Regular cardiac myocyte (primary cell): ENCODE results near the gene SOAT1. TPM values are rescaled to one million over a fixed set of nuclear protein-coding genes. Genes with fewer than 3 reads are reported as not detected.

ENCODE experiments used
- total RNA-seq: library from RNA; depleted of rRNA; stranded (reverse); fragments of >200 nt; gene quantifications from 2 replicates; pipeline ENCODE4 v1.2.3, GENCODE V29; 2014

The SOAT1 gene
- 23.8 and 26.2 TPM in 2 replicates for total RNA-seq

DNA sequence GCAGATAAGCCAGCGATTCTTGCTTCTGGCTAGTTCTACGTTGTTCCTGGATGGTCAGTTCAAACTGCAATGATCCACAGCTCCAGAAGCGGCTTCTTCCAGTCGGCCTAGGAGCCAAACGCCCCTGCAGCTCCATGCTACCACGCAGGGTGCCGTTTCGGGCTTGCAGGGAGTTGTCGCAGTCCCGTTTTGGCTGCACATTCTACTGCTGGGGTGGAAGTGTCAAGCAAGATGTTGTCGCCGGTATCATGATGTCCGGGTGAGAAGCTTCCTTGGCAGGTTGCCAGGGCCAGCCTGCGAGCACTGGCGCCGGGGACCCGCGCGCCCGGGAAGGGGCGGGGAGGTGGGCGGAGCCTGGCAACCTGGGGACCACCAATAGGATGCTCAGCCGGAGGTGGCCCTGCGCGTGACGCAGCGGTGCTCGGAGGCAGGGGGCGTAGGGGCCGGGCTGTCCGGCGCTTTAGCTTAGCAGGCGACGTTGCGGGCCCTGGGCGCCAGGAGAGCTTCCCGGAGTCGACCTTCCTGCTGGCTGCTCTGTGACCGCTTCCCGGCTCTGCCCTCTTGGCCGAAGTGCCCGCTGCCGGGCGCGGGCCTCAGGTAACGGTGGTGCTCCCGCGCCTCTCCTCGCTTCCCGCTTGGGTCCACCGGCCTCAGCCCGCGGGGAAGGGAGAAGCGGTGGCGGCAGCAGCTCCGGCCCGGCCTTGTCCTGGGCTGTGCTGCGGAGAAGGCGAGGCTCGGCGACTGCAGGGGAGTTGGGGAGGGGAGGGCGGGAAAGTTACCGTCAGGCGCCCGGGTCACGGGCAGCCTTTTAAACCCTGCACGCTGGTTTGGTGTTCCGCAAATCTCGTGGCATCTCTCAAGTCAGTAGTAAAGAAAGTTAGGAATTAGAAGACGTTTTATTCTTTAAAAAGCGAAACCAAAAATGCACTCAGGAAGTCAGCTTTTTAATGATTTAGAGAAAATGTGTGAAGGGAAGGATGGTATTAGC is at the start of gene SOAT1:
TSS of gene SOAT1 (plus strand) at position 458 of the 988 bp plus-strand sequence. CDS start 8,888 bp downstream, outside the sequence.

DNA sequence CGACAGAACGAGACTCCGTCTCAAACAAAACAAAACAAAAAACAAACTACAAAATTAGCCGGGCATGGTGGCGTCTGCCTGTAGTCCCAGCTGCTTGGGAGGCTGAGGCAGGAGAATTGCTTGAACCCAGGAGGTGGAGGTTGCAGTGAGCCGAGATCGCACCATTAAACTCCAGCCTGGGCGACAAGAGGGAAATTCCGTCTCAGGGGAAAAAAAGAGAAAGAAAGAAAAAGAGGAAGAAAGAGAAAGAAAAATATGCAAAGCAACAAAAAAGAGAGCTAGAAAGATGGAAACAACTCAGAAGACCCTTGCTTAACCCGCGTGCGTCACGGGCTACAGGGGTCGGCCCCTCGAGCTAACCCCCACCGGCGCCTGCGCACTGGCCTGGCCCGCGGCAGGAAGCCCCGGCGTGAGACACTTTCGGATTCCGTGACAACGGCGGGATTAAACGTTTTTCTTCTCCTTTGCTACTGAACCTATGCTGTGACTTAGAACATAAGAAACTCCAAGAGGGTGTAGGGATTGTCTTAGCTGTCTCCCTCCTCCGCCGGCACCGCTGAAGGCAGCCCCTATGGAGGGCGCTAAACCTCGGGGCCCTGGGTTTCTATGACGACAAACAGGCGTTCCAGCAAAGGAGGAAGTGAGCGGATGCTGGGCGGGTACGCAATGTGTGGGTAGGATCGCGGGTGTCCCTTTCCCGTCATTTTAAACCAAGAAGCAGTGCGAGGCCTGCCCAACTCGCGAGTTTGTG is 71.9 kb downstream of the SOAT1 start, which contains the start of gene AXDND1:
TSS of gene AXDND1 (plus strand) at position 630 of the 751 bp plus-strand sequence. CDS start 539 bp downstream, outside the sequence.

Other genes starting within 250 kb of the SOAT1 start
- 28.2 and 50.2 TPM in 2 replicates for gene TOR3A, start 211.7 kb upstream of the SOAT1 start, total RNA-seq
- gene ABL2, start 64.1 kb upstream of the SOAT1 start, total RNA-seq: 44.9 and 47.6 TPM in 2 replicates
- 1.1 and 1.2 TPM in 2 replicates for gene AXDND1, start 72.2 kb downstream of the SOAT1 start, total RNA-seq